ENCODE data around the gene SIK1. TPM values are rescaled to one million over a fixed set of nuclear protein-coding genes. Genes with fewer than 3 reads are reported as not detected.
A peak's percentile ranks its signal among the peaks of the same experiment; 100 is the strongest.

SIK1 gene
- total RNA-seq, 1 donor from 2014 or later: 55.2 TPM

DNA sequence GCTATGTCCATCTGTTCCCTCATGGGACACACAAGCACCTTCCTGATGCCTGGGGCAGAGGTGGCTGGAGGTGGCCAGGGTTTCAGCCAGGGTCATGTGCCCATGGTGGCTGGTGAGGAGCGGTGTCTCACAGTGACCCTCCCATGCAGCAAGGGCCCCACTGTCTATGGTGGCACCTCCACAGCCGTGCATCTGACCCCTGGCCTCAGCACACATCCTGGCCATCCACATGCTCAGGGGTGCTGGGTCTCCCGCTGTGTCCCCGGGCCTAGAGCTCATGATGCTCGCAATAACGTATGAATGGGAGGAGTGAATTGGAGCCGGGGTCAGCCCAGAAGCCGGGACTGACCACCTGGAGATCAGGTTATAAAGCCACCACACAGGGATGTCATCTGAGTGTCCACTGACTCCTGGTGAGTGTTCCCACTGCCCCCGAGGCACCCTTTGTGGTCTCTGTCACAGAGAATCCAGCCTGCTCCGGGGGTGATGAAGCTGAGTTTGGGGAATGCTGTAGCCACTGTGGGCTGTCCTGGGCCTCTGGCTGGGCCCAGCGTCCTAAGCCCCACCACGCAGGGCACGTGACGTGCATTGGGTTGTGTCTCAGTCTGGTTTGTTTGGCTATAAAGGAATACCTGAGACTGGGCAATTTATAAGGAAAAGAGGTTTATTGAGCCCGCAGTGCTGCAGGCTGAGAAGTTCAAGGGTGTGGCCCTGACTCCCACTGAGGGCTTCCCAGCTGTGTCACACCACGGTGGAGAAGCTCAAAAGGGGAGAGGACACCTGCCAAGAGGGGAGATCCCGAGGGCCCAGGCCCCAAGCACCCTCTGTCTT, 51.7 kb downstream of the SIK1 start:
- H3K27ac ChIP-seq: no peak overlapping the region
- H3K9me3 ChIP-seq: no peaks in the 10 kb centered on the region
- no peak for ATAC-seq
- no peak overlapping the region for H3K4me3 ChIP-seq
- no peak for TF ChIP-seq CTCF (IDR thresholded peaks at IDR 0.05)
- intact Hi-C loops (cut with DNase I): no loop called here
- H3K27me3 ChIP-seq: no peaks in the 10 kb centered on the region
- no peaks in the 10 kb centered on the region for H3K36me3 ChIP-seq
- DNase-seq: no peak
- H3K4me1 ChIP-seq: no peaks in the 10 kb centered on the region

DNA sequence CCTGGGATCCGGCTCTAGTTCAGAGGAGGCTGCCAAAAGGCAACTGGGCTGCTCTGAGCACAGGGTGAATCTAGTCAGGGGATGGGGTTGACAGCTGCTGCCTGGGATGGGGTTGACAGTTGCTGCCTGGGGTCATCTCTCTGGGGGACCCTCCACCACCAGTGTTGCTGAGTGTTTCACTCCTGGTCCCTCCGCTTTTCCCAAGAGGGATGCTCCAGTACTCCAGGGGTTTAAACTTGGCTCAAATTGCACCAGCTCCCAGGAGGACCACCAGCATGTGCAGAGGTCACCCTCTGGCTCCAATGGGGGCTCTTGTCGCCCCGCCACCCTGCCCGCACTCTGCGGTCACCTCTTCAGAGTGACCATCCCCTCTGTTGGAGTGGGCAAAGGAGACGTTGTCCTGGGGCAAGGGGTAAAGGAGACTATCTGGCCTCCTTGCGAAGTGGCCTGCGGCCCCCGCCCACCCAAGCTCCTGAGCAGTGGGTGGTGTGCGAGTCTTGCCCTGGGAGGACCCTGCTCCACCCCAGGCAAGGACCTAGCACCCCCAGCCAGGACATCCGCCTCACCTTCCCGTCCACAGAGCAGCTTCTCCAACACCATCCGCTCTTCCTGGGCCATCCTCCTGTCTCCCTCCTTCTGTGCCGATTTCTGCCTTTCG, 52.6 kb downstream of the SIK1 start:
- intact Hi-C loops (cut with DNase I): no loop called here
- ATAC-seq: no peak
- H3K4me3 ChIP-seq: no peak overlapping the region

DNA sequence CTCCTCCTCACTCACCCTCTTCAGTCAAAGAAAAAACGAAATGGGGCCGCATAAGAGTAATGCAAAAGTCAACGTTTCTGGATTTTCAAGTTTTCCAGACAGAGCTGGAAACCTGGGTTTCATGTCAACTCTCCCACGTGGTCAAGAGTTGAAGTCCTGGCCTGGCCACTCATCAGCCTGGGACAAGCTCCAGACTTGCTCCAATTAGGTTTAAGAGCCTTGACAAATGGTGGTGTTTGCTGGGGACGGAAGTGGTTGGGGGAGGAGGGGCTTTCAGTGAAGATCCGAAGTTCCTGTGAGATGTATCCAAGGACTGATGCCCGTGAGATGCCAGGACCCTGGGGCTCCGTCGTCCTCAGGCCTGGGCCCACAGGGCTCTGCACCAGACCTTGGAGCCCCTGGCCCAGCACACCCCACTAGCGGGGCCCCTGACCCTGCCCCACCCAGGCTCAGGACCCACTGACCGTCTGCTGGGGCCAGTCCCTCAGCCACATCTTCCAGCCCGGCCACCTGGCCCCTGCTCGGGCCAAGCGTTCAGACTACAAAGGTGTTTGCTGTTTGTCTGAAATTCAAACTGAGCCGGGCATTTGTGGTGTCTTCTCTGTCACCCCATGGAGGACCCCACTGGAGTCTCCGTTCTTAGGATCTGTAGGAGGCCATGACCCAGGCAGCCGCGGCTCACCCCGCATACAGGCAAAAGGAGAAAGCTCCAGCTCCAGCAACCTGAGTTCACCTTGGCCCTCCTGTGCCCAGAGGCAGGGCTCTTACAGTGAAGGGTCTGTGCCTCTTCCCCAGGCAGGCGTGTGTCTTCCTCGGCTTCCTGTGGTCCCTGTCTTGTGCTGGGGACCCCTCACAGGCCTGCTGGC, 53.3 kb downstream of the SIK1 start:
- H3K27ac ChIP-seq: peak overlapping the region; percentile 36
- intact Hi-C loops (cut with DNase I): no loop called here
- H3K27me3 ChIP-seq: no peaks in the 10 kb centered on the region
- H3K36me3 ChIP-seq: no peaks in the 10 kb centered on the region
- ATAC-seq (peak; percentile 54), DNase-seq (no peak)
- no peaks in the 10 kb centered on the region for H3K4me1 ChIP-seq
- no peak overlapping the region for H3K4me3 ChIP-seq
- H3K9me3 ChIP-seq: no peaks in the 10 kb centered on the region
- TF ChIP-seq CTCF (IDR thresholded peaks at IDR 0.05): no peak

More for the DNA sequence above, 52.6 kb downstream of the SIK1 start:
- Histone ChIP-seq H3K27me3 (no peaks in the 10 kb centered on the region), H3K36me3 (no peaks in the 10 kb centered on the region), H3K27ac (no peak overlapping the region), H3K4me1 (no peaks in the 10 kb centered on the region), H3K9me3 (no peaks in the 10 kb centered on the region)
- no peak for DNase-seq
- TF ChIP-seq CTCF (IDR thresholded peaks at IDR 0.05): no peak

- no peak for TF ChIP-seq CTCF (IDR thresholded peaks at IDR 0.05)
- Histone ChIP-seq H3K9me3 (no peaks in the 10 kb centered on the region), H3K36me3 (no peaks in the 10 kb centered on the region), H3K4me1 (no peaks in the 10 kb centered on the region), H3K4me3 (no peak overlapping the region), H3K27me3 (no peaks in the 10 kb centered on the region), H3K27ac (peak overlapping the region; percentile 36)
- DNase-seq (peak; percentile 86), ATAC-seq (peak; percentile 82)
- intact Hi-C loops (cut with DNase I): no loop called here
Measured at GRCh38 chr21:43372663-43373361, 54.1 kb downstream of the SIK1 start.

GRCh38 chr21:43371786-43372185, 55.1 kb downstream of the SIK1 start:
- TF ChIP-seq CTCF (IDR thresholded peaks at IDR 0.05): no peak
- ATAC-seq (no peak), DNase-seq (no peak)
- H3K4me1 ChIP-seq: no peaks in the 10 kb centered on the region
- no peak overlapping the region for H3K27ac ChIP-seq
- H3K4me3 ChIP-seq: no peak overlapping the region
- no peaks in the 10 kb centered on the region for H3K27me3 ChIP-seq
- intact Hi-C loops (cut with DNase I): no loop called here
- no peaks in the 10 kb centered on the region for H3K36me3 ChIP-seq
- no peaks in the 10 kb centered on the region for H3K9me3 ChIP-seq

Data from upper lobe of right lung (tissue), 1 donor.